DMS79 (cell line): Measurements from ENCODE around the gene TRIO.

Experiments used
- DNase-seq: peaks from one replicate; lab custom pipeline; 2025; lab: John Stamatoyannopoulos, UW

The TRIO gene

DNA sequence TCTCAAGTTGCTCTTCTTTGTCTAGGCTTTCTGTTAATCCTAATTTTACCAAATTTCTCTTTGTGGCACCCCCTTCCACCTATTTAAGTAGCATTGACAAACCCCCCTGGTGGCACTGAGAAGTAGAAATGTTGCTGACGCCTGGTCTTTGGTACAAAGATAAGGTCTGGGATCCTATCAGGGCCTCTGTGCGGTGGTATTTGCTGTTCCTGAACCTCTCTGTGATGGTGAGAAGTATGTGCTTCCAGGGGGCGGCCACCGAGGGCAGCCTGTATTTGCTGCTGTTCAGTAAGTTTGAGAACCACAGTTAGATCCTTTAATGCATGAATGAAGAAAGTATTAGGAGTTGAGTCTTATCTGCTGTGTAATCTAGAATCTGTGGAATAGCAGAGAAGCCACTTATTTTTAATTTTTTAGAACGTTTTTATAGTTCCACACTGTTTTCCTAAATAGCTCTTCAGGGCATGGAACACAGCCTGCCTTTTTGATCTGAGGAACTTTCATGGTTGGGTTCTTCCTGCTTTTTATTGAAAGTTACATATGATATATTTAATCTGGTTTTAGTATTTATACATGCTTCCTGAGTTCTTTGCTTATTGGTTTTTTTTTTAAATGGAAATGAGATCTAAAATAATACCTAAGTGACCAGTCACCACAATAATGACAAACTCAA lies 124.2 kb downstream of the TRIO start:
- no peak for DNase-seq

- no peak for DNase-seq
These were observed 125.0 kb downstream of the TRIO start for GRCh38 chr5:14267991-14268708.

GRCh38 chr5:14268738-14269137 lies 125.6 kb downstream of the TRIO start:
- no peak for DNase-seq

DNA sequence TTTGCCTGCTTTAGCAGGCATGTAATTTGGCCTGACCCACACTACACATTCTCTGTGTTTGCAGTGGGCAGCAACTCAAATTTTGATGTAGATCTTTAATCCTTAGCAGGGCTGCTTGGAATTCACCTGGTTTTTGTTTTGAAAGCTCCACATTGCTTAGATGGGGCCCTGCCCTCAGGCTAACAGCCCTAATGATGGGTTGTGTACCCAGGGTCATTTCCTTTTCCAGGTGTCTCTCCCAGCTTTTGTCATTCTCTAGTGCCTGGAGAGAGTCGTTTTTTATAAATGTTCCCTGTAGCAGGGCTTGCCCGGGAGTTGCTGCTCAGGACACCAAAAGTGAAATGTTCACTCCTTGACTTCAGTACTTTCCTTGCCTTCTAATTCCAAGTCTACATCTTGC lies 126.3 kb downstream of the TRIO start:
- DNase-seq: no peak

DNA sequence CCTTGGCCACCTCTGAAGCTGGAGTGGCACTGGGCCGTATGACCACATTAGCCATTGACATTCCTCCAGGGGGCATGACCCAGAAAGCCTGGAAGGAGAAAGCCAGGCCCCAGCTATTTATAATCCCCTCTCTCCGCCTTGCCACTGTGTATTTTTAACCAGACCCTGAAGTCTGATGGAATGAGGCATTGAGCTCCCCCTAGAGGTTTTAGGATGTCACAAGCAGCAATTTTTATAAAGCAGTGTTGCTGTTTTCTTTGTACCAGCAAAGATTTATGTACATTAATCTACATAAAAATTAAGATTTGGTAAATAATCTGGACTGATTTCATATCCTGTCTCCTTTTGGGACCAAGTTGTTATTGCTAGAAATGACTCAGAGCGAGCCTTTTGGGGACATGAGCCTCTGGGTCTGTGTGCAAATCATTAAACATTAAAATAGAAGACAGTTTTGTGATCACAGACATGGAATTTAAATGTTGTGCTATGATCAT lies 127.1 kb downstream of the TRIO start:
- no peak for DNase-seq

DNA sequence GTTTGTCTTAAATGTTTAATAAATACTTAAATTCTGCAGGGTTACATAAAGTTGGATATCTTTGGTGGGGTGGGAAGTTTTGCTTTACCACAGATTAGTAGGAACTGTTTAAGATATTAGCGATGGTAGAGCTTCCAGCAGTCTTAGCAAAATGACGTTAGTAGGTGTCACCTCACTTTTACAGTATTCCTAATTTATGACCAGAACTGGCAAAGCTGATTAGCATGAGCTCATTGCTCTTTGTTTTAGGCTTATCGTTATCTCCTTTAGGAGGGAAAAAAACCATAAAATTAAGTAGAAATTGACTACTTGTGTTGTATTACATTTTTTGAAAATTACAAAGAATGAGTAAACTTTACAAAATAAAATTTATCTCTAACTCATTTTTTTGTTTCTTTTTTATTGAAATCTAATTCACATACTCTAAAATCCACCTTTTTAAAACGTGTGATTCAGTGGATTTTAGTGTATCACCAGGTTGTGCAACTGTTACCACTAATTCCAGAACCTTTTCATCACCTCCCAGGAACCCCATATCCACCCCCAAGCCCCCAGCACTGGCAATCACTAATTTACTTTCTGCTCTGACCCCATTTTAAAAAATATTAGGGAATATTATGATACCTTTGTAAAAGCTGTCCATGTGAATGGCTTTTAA lies 129.5 kb downstream of the TRIO start:
- no peak for DNase-seq

- DNase-seq: no peak
These were observed 130.1 kb downstream of the TRIO start for GRCh38 chr5:14273207-14273767.

- DNase-seq: no peak
These were observed 133.2 kb downstream of the TRIO start for GRCh38 chr5:14276380-14276779.

- no peak for DNase-seq
These were observed 134.5 kb downstream of the TRIO start for GRCh38 chr5:14277385-14278320.

- DNase-seq: no peak
These were observed 137.2 kb downstream of the TRIO start for GRCh38 chr5:14280294-14280854.

- no peak for DNase-seq
These were observed 138.6 kb downstream of the TRIO start for GRCh38 chr5:14281746-14282181.

- DNase-seq: no peak
These were observed 140.0 kb downstream of the TRIO start for GRCh38 chr5:14283139-14283538.

DNA sequence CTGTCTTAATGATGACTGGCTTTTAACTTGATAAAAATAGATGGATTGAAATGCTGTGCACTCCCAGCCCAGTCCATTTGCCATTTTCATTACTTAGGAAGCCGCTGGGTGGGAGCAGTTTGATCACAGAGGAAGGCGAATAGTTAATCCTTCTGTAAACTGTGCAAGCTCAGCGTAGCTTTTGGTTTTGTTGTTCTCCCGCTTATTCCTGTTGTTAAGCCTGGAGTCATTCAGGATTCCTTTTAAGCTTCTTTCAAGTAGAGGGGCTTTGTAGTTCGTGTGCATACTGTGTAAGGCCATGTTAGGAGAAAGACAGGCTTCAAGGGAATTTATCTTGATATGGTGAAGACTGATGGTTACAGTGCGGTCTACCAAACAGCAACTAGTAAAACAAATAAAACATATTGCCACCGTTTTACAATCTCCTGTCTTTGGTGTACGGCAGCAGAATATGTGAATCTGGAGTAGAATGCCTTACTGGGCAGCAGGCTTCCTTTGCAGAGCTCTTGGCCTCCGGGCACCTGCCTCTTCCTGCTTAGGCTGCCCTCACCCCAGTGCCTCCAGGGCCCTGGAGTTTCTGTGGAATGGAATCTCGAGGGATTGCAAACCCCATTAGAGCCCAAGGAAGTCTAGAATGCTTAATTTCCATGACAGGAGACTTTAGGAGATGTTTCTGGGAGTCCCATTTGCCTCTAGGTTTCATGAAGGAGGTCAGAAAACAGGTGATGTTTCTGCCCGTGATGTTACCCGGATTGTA lies 141.4 kb downstream of the TRIO start:
- no peak for DNase-seq

DNA sequence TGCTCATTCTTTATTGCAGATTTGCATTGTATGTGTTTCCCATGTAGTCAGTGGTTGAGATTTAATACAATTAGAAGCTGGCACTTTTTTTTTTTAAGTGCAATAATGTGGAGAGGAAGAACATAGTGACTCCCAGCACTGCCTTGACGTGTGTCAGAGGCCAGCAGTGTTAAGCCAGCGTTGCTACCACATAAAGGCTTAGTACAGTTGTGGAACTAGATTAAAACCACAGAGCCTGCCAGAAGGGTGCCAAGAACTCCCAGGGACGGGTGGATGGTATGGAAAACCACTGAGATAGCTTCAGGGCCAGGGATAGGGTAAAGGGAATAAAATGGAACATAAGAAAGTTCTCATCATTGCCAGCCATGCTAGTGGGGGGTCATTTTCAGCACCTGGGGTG lies 142.9 kb downstream of the TRIO start:
- DNase-seq: no peak

GRCh38 chr5:14286574-14287421 lies 143.7 kb downstream of the TRIO start:
- no peak for DNase-seq

- no peak for DNase-seq
These were observed 149.9 kb downstream of the TRIO start for GRCh38 chr5:14292766-14293658.

DNA sequence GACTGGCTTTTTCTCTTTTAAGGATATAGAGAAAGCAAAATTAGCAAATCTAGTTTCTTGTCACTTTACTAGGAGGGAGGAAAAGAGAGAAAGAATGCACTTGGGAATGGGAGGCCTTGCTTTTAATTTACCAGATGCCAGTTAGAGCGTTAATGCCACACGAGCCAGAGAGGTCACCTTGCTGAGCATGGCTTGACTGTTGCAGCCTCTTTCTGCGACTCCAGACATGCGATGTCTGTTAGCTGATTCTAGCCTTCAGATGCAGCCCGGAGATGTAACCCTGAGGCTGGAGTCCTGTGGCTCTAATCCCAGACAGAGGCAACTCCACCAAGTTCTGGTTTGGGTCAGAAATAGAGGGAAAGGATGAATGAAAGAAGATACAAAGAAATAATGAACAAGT lies 152.5 kb downstream of the TRIO start:
- DNase-seq: no peak

GRCh38 chr5:14296533-14297331 lies 153.6 kb downstream of the TRIO start:
- no peak for DNase-seq
